Measurements from ENCODE around the gene ADAMTS2. TPM values are rescaled to one million over a fixed set of nuclear protein-coding genes. Genes with fewer than 3 reads are reported as not detected.

The ADAMTS2 gene
- total and polyA plus RNA-seq, 12 donors, result 4.3 to 70.3 (median 22.4) TPM

DNA sequence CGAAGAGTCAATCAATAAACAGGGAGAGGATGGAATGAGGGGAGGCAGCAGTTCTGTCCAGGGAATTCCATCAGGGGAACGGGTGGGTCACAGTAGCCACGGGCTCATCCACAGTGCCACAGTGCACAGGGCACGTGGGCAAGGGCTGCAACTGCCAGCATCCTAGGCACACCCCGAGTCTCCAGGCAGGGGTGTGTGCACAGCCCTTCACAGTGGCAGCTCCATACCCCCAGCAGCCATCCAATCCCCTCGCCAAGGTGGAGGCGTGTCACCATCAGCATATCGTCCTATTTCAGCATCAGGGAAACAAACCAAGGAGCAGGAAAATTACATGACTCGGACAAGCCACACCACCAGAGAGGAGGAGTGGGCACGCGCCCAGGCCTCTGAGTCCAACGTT, 133.6 kb downstream of the ADAMTS2 start:
- H3K9me3 ChIP-seq (replicated peaks in 1 of 3), result no peaks in the 10 kb centered on the region
- intact Hi-C loops (cut with DNase I), result no loop called here
- H3K4me3 ChIP-seq, result no peak overlapping the region
- no peak for TF ChIP-seq POLR2A (IDR thresholded peaks at IDR 0.05)
- TF ChIP-seq, protein P1, sequence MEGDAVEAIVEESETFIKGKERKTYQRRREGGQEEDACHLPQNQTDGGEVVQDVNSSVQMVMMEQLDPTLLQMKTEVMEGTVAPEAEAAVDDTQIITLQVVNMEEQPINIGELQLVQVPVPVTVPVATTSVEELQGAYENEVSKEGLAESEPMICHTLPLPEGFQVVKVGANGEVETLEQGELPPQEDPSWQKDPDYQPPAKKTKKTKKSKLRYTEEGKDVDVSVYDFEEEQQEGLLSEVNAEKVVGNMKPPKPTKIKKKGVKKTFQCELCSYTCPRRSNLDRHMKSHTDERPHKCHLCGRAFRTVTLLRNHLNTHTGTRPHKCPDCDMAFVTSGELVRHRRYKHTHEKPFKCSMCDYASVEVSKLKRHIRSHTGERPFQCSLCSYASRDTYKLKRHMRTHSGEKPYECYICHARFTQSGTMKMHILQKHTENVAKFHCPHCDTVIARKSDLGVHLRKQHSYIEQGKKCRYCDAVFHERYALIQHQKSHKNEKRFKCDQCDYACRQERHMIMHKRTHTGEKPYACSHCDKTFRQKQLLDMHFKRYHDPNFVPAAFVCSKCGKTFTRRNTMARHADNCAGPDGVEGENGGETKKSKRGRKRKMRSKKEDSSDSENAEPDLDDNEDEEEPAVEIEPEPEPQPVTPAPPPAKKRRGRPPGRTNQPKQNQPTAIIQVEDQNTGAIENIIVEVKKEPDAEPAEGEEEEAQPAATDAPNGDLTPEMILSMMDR (IDR thresholded peaks at IDR 0.05), result no peak
- DNase-seq, result no peak
- 80 to 84% (median 82%) methylated on average over 10 to 12 of the region's 12 CpGs for WGBS, 4 donors
- H3K36me3 ChIP-seq (replicated peaks in 1 of 2), result no peaks in the 10 kb centered on the region
- no peaks in the 10 kb centered on the region for H3K4me1 ChIP-seq (replicated peaks in 1 of 2)
- H3K27me3 ChIP-seq, result no peaks in the 10 kb centered on the region
- H3K27ac ChIP-seq, result no peak overlapping the region

DNA sequence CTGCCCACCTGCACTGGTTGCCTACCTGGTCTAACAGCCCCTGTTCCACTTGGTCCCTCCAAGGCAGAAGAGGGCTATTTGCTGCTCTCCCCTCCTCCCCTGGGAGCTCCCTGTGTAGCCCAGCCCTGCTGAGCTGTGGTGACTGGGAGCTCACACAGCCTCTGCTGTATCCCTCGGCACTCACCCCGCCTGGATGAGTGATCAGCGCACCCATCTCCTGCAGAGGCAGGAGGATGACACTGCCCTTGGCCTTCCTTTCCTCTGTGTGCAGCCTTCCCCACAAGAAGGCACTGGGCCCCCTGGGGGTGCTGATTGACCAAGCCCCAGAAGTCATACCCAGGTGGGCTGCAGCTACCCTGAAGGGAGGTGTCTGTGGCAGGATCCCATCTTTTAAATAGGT, 134.2 kb downstream of the ADAMTS2 start:
- Histone ChIP-seq H3K9me3 (replicated peaks in 1 of 3) (no peaks in the 10 kb centered on the region), H3K36me3 (replicated peaks in 1 of 2) (no peaks in the 10 kb centered on the region), H3K27ac (no peak overlapping the region), H3K4me3 (no peak overlapping the region), H3K4me1 (replicated peaks in 1 of 2) (no peaks in the 10 kb centered on the region), H3K27me3 (no peaks in the 10 kb centered on the region)
- TF ChIP-seq POLR2A (IDR thresholded peaks at IDR 0.05), result no peak
- TF ChIP-seq, protein P1 (IDR thresholded peaks at IDR 0.05), result no peak
- no peak for DNase-seq
- intact Hi-C loops (cut with DNase I), result no loop called here
- 83 to 92% methylated on average over 3 of the region's 3 CpGs; no CpG with 5 or more reads in 2 of the 4 donors for WGBS, 4 donors

DNA sequence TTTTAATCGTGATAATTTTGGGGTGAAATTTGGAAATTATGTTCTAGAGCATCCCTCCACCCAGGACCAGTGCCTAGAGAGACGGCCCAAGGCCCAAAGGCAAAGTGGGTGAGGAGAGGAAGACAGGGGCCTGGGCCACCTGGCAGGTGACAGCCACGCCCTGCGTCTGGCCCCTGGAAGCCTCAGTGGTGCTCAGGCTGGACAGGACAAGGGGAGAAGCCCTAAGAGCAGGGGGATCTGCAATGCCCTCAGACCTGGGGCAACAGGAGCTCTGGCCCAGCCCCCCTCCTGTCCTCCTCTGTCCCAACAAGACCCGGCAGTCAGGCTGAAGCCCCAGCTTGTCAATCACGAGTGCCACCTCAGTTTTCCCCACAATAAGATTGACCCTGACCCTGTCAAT, 134.8 kb downstream of the ADAMTS2 start:
- Histone ChIP-seq H3K4me3 (no peak overlapping the region), H3K9me3 (replicated peaks in 1 of 3) (no peaks in the 10 kb centered on the region), H3K4me1 (replicated peaks in 1 of 2) (no peaks in the 10 kb centered on the region), H3K27me3 (no peaks in the 10 kb centered on the region), H3K27ac (no peak overlapping the region), H3K36me3 (replicated peaks in 1 of 2) (no peaks in the 10 kb centered on the region)
- intact Hi-C loops (cut with DNase I), result no loop called here
- no peak for DNase-seq
- TF ChIP-seq, protein P1 (IDR thresholded peaks at IDR 0.05), result no peak
- TF ChIP-seq POLR2A (IDR thresholded peaks at IDR 0.05), result no peak
- WGBS, 4 donors, result 80 to 85% (median 81%) methylated on average over 4 to 6 of the region's 6 CpGs

GRCh38 chr5:179209359-179210150, 135.7 kb downstream of the ADAMTS2 start:
- H3K4me3 ChIP-seq, result no peak overlapping the region
- 67 to 73% (median 70%) methylated on average over 20 of the region's 20 CpGs for WGBS, 4 donors

More at GRCh38 chr5:179209359-179210150, 135.7 kb downstream of the ADAMTS2 start:
- no peaks in the 10 kb centered on the region for H3K4me1 ChIP-seq (replicated peaks in 1 of 2)
- no peak overlapping the region for H3K27ac ChIP-seq
- no peaks in the 10 kb centered on the region for H3K9me3 ChIP-seq (replicated peaks in 1 of 3)
- intact Hi-C loops (cut with DNase I), result no loop called here
- DNase-seq, result no peak
- H3K36me3 ChIP-seq (replicated peaks in 1 of 2), result no peaks in the 10 kb centered on the region
- H3K27me3 ChIP-seq, result no peaks in the 10 kb centered on the region
- TF ChIP-seq POLR2A (IDR thresholded peaks at IDR 0.05), result no peak
- TF ChIP-seq, protein P1 (IDR thresholded peaks at IDR 0.05), result no peak
